HepG2 (cell line): ENCODE measurements around the gene PTPRM. TPM values are rescaled to one million over a fixed set of nuclear protein-coding genes. Genes with fewer than 3 reads are reported as not detected.

ENCODE experiments used
- BCL6 ChIP-seq: IDR thresholded peaks from 2 replicates; pipeline ENCODE4 v1.6.1; 2016; ENCODE audit warnings: missing genetic modification reagents, missing compliant biosample characterization
- FOSL2 ChIP-seq: sonication (generic); formaldehyde crosslinking; IDR thresholded peaks from 2 replicates; pipeline ENCODE4 v1.4.0; 2020; ENCODE audit warnings: missing genetic modification reagents
- GFI1 ChIP-seq: sonication (generic); formaldehyde crosslinking; IDR thresholded peaks from 2 replicates; pipeline ENCODE4 v1.5.0; 2020; ENCODE audit warnings: missing genetic modification reagents, mild to moderate bottlenecking, borderline replicate concordance
- GTF3A ChIP-seq: sonication (generic); formaldehyde crosslinking; conservative IDR thresholded peaks from 2 replicates; pipeline ENCODE4 v1.4.0; 2020; ENCODE audit warnings: mild to moderate bottlenecking, missing genetic modification reagents
- HDAC1 ChIP-seq: sonication (generic); formaldehyde crosslinking; IDR thresholded peaks from 2 replicates; pipeline ENCODE4 v1.5.1; 2020; ENCODE audit warnings: mild to moderate bottlenecking, missing genetic modification reagents
- HMG20B ChIP-seq: conservative IDR thresholded peaks from 2 replicates; pipeline ENCODE4 v1.6.1; 2016; ENCODE audit warnings: missing genetic modification reagents, missing compliant biosample characterization
- MED13 ChIP-seq: sonication (generic); formaldehyde crosslinking; IDR thresholded peaks from 2 replicates; pipeline ENCODE4 v1.5.0; 2020; ENCODE audit warnings: missing genetic modification reagents
- PCBP1 ChIP-seq: fragments of 200-400 bp; formaldehyde crosslinking; IDR thresholded peaks from 2 replicates; pipeline ENCODE4 v1.6.1; 2017; ENCODE audit warnings: mild to moderate bottlenecking, low read depth, low read length, borderline replicate concordance
- POGZ ChIP-seq: sonication (generic); formaldehyde crosslinking; IDR thresholded peaks from 2 replicates; pipeline ENCODE4 v1.4.0; 2020; ENCODE audit warnings: mild to moderate bottlenecking, missing genetic modification reagents
- STAT5B ChIP-seq: sonication (generic); formaldehyde crosslinking; IDR thresholded peaks from 2 replicates; pipeline ENCODE4 v1.4.0; 2020; ENCODE audit warnings: missing genetic modification reagents
- TBX3 ChIP-seq: fragments of 450-650 bp; IDR thresholded peaks from 2 replicates; pipeline ENCODE4 v1.6.1; 2017; ENCODE audit warnings: antibody characterized with exemption, mild to moderate bottlenecking, inconsistent platforms, borderline replicate concordance
- TCF12 ChIP-seq, 2 experiments: fragments of 450-650 bp in 1 of 2; sonication (generic) in 1 of 2; formaldehyde crosslinking in 1 of 2; IDR thresholded peaks; 2 replicates each; pipeline versions ENCODE4 v1.6.1 to v1.8.0; 2017 to 2022; ENCODE audit warnings: antibody characterized with exemption in 1 of 2, mild to moderate bottlenecking in 1 of 2, missing genetic modification reagents in 1 of 2, moderate library complexity in 1 of 2
- TCF7 ChIP-seq: sonication (generic); IDR thresholded peaks from 2 replicates; pipeline ENCODE4 v1.6.1; 2016; ENCODE audit warnings: antibody characterized with exemption, low read depth
- ZBTB3 ChIP-seq: sonication (generic); formaldehyde crosslinking; IDR thresholded peaks from 2 replicates; pipeline ENCODE4 v1.4.0; 2020; ENCODE audit warnings: low read depth, mild to moderate bottlenecking, moderate library complexity, missing genetic modification reagents, borderline replicate concordance
- ZNF468 ChIP-seq: sonication (generic); formaldehyde crosslinking; IDR thresholded peaks from 2 replicates; pipeline ENCODE4 v1.8.0; 2022; ENCODE audit warnings: mild to moderate bottlenecking, moderate library complexity, missing genetic modification reagents
- ZNF562 ChIP-seq: sonication (generic); formaldehyde crosslinking; IDR thresholded peaks from 2 replicates; pipeline ENCODE4 v1.8.0; 2022; ENCODE audit warnings: missing genetic modification reagents, borderline replicate concordance
- ZNF747 ChIP-seq: sonication (generic); formaldehyde crosslinking; IDR thresholded peaks from 2 replicates; pipeline ENCODE4 v1.8.1; 2023; ENCODE audit warnings: missing genetic modification reagents, mild to moderate bottlenecking, borderline replicate concordance
- polyA plus RNA-seq, 8 experiments: library from polyadenylated mRNA; depleted of rRNA in 3 of 8; stranded (reverse) in 7 of 8; unstranded in 1 of 8; fragments of >200 nt; fragmentation: Illumina TruSeq in 4 of 8; extraction: Trizol in 4 of 8; gene quantifications; 2 replicates each; pipeline versions ENCODE4 v1.2.1 to v1.2.3, GENCODE V29; 2011 to 2016; ENCODE audit warnings: low read depth in 4 of 8, missing spikeins in 1 of 8, mixed read lengths in 1 of 8; ENCODE audit not compliant: insufficient read depth in 1 of 8
- total RNA-seq, 5 experiments: library from RNA; depleted of rRNA; stranded (reverse); fragments of >200 nt; fragmentation: Illumina TruSeq; extraction: Trizol; gene quantifications; 2 replicates each; pipeline ENCODE4 v1.2.3, GENCODE V29; 2016; ENCODE audit warnings: low read depth in 1 of 5
- TF ChIP-seq, protein P1 (sequence below): IDR thresholded peaks from 2 replicates; pipeline ENCODE4 v1.6.1; 2016; ENCODE audit warnings: missing biosample characterization, missing genetic modification reagents, low read depth
- TF ChIP-seq, protein P2 (sequence below): sonication (generic); formaldehyde crosslinking; IDR thresholded peaks from 2 replicates; pipeline ENCODE4 v1.4.0; 2020; ENCODE audit warnings: missing genetic modification reagents
- TF ChIP-seq, protein P3 (sequence below): IDR thresholded peaks from 2 replicates; pipeline ENCODE4 v1.6.1; 2016; ENCODE audit warnings: missing compliant biosample characterization, missing genetic modification reagents, borderline replicate concordance
- TF ChIP-seq, protein P4 (sequence below): sonication (generic); formaldehyde crosslinking; IDR thresholded peaks from 2 replicates; pipeline ENCODE4 v1.8.0; 2022; ENCODE audit warnings: missing genetic modification reagents, mild to moderate bottlenecking, moderate library complexity, borderline replicate concordance

The PTPRM gene
- total and polyA plus RNA-seq, 2 of the 13 experiments (the other 11 are each of a cell fraction or from before 2014, with no cell fraction given), result 12.6 to 108 TPM

DNA sequence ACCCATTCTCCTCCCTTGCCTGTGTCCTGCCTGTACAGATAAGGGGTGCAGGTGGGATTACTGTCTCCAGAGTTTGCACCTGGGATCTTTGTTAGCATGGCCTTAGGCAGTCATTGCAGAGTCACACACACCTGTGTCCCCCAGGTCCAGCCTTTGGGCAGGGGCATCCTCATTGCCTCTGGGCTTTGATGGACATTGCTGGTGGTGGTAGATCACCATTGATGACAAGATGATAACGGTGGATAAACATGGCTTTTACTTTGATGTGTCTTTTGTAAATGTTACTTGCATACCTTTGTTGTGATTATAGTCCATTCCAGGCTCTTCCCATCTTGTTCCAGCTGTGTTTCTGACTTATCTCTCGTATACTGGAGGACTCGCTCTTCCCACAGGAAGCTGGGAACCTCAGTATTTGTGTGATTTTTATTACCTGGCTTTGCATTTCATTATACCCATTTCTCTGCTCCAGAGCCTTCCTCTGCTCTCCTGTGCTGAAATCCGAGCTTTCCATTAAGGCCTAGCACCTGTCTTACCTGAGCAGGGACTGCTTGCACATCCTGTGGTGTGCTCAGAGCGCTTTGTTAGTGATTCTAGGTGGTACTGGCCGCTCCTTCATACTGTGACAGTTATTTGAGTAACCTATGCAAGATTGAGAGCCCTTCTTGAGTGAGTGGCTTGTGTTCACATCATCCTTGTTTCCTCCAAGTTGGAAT, 79.2 kb downstream of the PTPRM start (continued):
- TF ChIP-seq, protein P1, sequence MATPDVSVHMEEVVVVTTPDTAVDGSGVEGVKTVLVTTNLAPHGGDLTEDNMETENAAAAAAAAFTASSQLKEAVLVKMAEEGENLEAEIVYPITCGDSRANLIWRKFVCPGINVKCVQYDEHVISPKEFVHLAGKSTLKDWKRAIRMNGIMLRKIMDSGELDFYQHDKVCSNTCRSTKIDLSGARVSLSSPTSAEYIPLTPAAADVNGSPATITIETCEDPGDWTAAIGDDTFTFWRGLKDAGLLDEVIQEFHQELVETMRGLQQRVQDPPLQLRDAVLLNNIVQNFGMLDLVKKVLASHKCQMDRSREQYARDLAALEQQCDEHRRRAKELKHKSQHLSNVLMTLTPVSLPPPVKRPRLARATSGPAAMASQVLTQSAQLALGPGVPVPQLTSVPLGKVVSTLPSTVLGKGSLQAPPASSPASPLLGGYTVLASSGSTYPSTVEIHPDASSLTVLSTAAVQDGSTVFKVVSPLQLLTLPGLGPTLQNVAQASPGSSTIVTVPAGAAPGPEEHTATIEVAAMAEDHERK (CRISPR knock-in tag), result no peak
- TF ChIP-seq GTF3A (CRISPR knock-in tag) (no peak), GFI1 (CRISPR knock-in tag) (peak; percentile 87), STAT5B (CRISPR knock-in tag) (no peak), TCF7 (peak; percentile 91), PCBP1 (no peak), ZNF562 (CRISPR knock-in tag) (no peak), HDAC1 (CRISPR knock-in tag) (0 out of 2 replicates have a peak, but pooled peaks have one; percentile 24), ZNF468 (CRISPR knock-in tag) (no peak), BCL6 (CRISPR knock-in tag) (peak; percentile 70), MED13 (no peak), ZBTB3 (no peak), HMG20B (CRISPR knock-in tag) (peak; percentile 83), TCF12 (IDR thresholded peaks at IDR 0.05) (no peak), TCF12 (CRISPR knock-in tag; IDR thresholded peaks at IDR 0.05) (no peak), FOSL2 (CRISPR knock-in tag) (peak; percentile 83), POGZ (CRISPR knock-in tag) (peak; percentile 51; the same call in 1 of the 2 replicates), TBX3 (peak; percentile 80; the same call in 1 of the 2 replicates), ZNF747 (CRISPR knock-in tag) (no peak)
- TF ChIP-seq, protein P2, sequence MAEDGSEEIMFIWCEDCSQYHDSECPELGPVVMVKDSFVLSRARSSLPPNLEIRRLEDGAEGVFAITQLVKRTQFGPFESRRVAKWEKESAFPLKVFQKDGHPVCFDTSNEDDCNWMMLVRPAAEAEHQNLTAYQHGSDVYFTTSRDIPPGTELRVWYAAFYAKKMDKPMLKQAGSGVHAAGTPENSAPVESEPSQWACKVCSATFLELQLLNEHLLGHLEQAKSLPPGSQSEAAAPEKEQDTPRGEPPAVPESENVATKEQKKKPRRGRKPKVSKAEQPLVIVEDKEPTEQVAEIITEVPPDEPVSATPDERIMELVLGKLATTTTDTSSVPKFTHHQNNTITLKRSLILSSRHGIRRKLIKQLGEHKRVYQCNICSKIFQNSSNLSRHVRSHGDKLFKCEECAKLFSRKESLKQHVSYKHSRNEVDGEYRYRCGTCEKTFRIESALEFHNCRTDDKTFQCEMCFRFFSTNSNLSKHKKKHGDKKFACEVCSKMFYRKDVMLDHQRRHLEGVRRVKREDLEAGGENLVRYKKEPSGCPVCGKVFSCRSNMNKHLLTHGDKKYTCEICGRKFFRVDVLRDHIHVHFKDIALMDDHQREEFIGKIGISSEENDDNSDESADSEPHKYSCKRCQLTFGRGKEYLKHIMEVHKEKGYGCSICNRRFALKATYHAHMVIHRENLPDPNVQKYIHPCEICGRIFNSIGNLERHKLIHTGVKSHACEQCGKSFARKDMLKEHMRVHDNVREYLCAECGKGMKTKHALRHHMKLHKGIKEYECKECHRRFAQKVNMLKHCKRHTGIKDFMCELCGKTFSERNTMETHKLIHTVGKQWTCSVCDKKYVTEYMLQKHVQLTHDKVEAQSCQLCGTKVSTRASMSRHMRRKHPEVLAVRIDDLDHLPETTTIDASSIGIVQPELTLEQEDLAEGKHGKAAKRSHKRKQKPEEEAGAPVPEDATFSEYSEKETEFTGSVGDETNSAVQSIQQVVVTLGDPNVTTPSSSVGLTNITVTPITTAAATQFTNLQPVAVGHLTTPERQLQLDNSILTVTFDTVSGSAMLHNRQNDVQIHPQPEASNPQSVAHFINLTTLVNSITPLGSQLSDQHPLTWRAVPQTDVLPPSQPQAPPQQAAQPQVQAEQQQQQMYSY (CRISPR knock-in tag), result peak; percentile 48; the same call in 1 of the 2 replicates
- TF ChIP-seq, protein P3, sequence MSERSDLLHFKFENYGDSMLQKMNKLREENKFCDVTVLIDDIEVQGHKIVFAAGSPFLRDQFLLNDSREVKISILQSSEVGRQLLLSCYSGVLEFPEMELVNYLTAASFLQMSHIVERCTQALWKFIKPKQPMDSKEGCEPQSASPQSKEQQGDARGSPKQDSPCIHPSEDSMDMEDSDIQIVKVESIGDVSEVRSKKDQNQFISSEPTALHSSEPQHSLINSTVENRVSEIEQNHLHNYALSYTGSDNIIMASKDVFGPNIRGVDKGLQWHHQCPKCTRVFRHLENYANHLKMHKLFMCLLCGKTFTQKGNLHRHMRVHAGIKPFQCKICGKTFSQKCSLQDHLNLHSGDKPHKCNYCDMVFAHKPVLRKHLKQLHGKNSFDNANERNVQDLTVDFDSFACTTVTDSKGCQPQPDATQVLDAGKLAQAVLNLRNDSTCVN (CRISPR knock-in tag), result no peak
- TF ChIP-seq, protein P4, sequence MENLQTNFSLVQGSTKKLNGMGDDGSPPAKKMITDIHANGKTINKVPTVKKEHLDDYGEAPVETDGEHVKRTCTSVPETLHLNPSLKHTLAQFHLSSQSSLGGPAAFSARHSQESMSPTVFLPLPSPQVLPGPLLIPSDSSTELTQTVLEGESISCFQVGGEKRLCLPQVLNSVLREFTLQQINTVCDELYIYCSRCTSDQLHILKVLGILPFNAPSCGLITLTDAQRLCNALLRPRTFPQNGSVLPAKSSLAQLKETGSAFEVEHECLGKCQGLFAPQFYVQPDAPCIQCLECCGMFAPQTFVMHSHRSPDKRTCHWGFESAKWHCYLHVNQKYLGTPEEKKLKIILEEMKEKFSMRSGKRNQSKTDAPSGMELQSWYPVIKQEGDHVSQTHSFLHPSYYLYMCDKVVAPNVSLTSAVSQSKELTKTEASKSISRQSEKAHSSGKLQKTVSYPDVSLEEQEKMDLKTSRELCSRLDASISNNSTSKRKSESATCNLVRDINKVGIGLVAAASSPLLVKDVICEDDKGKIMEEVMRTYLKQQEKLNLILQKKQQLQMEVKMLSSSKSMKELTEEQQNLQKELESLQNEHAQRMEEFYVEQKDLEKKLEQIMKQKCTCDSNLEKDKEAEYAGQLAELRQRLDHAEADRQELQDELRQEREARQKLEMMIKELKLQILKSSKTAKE (CRISPR knock-in tag), result peak; percentile 50; the same call in 1 of the 2 replicates
